HepG2 (cell line): ENCODE measurements around the gene SERINC4. TPM values are rescaled to one million over a fixed set of nuclear protein-coding genes. Genes with fewer than 3 reads are reported as not detected.
A peak's percentile ranks its signal among the peaks of the same experiment; 100 is the strongest.

Experiments
- ARNT2 ChIP-seq: sonication (generic); formaldehyde crosslinking; IDR thresholded peaks from 2 replicates; pipeline ENCODE4 v1.8.0; 2022; ENCODE audit warnings: mild to moderate bottlenecking, low read depth, missing genetic modification reagents, moderate library complexity
- EZH2 ChIP-seq: conservative IDR thresholded peaks from 2 replicates; pipeline ENCODE4 v1.6.1; 2012; ENCODE audit warnings: mild to moderate bottlenecking, low read depth, low read length, moderate library complexity
- MED8 ChIP-seq: sonication (generic); formaldehyde crosslinking; IDR thresholded peaks from 2 replicates; pipeline ENCODE4 v1.8.1; 2023; ENCODE audit warnings: mild to moderate bottlenecking, missing genetic modification reagents; ENCODE audit not compliant: insufficient replicate concordance
- MYNN ChIP-seq: sonication (generic); formaldehyde crosslinking; IDR thresholded peaks from 2 replicates; pipeline ENCODE4 v1.4.0; 2020; ENCODE audit warnings: mild to moderate bottlenecking, low read depth, missing genetic modification reagents
- SATB2 ChIP-seq: sonication (generic); formaldehyde crosslinking; IDR thresholded peaks from 2 replicates; pipeline ENCODE4 v1.5.0; 2020; ENCODE audit warnings: missing genetic modification reagents
- SOX6 ChIP-seq, 2 experiments: fragments of 450-650 bp in 1 of 2; sonication (generic) in 1 of 2; formaldehyde crosslinking in 1 of 2; IDR thresholded peaks; 2 replicates each; pipeline versions ENCODE4 v1.4.0 to v1.6.1; 2017 to 2020; ENCODE audit warnings: antibody characterized with exemption in 1 of 2, mild to moderate bottlenecking in 1 of 2, missing genetic modification reagents in 1 of 2
- ZNF569 ChIP-seq: sonication (generic); formaldehyde crosslinking; IDR thresholded peaks from 2 replicates; pipeline ENCODE4 v1.5.0; 2020; ENCODE audit warnings: mild to moderate bottlenecking, missing genetic modification reagents, moderate library complexity, borderline replicate concordance
- polyA plus RNA-seq, 8 experiments: library from polyadenylated mRNA; depleted of rRNA in 3 of 8; stranded (reverse) in 7 of 8; unstranded in 1 of 8; fragments of >200 nt; fragmentation: Illumina TruSeq in 4 of 8; extraction: Trizol in 4 of 8; gene quantifications; 2 replicates each; pipeline versions ENCODE4 v1.2.1 to v1.2.3, GENCODE V29; 2011 to 2016; ENCODE audit warnings: low read depth in 4 of 8, missing spikeins in 1 of 8, mixed read lengths in 1 of 8; ENCODE audit not compliant: insufficient read depth in 1 of 8
- total RNA-seq, 5 experiments: library from RNA; depleted of rRNA; stranded (reverse); fragments of >200 nt; fragmentation: Illumina TruSeq; extraction: Trizol; gene quantifications; 2 replicates each; pipeline ENCODE4 v1.2.3, GENCODE V29; 2016; ENCODE audit warnings: low read depth in 1 of 5
- TF ChIP-seq, protein P1 (sequence below): sonication (generic); formaldehyde crosslinking; IDR thresholded peaks from 2 replicates; pipeline ENCODE4 v1.4.0; 2020; ENCODE audit warnings: missing genetic modification reagents
- TF ChIP-seq, protein P2 (sequence below): sonication (generic); formaldehyde crosslinking; IDR thresholded peaks from 2 replicates; pipeline ENCODE4 v1.4.0; 2020; ENCODE audit warnings: missing genetic modification reagents, mild to moderate bottlenecking, borderline replicate concordance
- TF ChIP-seq, protein P3 (sequence below): sonication (generic); formaldehyde crosslinking; IDR thresholded peaks from 2 replicates; pipeline ENCODE4 v1.9.0; 2022; ENCODE audit warnings: low read depth, missing genetic modification reagents
- TF ChIP-seq, protein P4 (sequence below): sonication (generic); formaldehyde crosslinking; IDR thresholded peaks from 2 replicates; pipeline ENCODE4 v1.8.1; 2023; ENCODE audit warnings: mild to moderate bottlenecking, missing genetic modification reagents
- TF ChIP-seq, protein P5 (sequence below): sonication (generic); formaldehyde crosslinking; IDR thresholded peaks from 2 replicates; pipeline ENCODE4 v1.4.0; 2020; ENCODE audit warnings: missing genetic modification reagents

The SERINC4 gene
- total and polyA plus RNA-seq, 2 of the 13 experiments (the other 11 are each of a cell fraction or from before 2014, with no cell fraction given) = not detected

DNA sequence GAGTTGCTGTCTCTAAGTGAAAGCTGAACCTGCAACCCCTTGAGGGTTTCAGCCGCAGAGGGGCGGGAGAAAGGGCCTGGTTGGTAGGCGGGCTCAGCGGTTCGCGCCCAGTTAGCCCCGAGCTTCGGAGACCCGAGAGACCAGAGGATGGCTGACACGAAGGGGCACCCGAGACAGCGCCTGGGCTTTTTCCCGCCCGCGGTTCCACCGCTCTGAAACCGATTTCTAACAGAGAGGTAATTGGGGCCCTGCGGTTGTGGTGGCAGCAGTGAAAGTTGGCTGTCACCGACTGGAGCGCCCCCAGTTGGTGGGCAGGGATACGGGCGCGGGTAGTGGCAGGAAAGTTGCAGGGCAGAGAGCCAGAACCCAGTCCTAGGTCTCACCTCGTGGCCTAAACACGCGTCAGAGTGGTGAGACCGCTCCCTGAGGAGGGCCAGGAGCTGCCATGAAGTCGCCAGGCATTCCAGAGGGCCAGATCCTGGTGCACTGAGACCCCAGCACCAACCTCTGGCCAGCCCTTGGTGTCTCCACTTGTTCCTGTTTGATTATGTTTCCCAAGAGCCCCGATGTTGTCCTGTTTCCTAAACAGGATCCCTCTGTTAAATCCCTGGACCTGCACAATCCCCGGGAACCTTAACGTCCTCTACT, 22.6 kb downstream of the SERINC4 start (continued):
- TF ChIP-seq SATB2 (CRISPR knock-in tag) (no peak), MED8 (no peak), ZNF569 (no peak), EZH2 (no peak), SOX6 (IDR thresholded peaks at IDR 0.05) (no peak), SOX6 (CRISPR knock-in tag; IDR thresholded peaks at IDR 0.05) (no peak; the same call in 1 of the 2 replicates), MYNN (CRISPR knock-in tag) (no peak), ARNT2 (CRISPR knock-in tag) (peak; percentile 23; the same call in 1 of the 2 replicates)
- TF ChIP-seq, protein P1, sequence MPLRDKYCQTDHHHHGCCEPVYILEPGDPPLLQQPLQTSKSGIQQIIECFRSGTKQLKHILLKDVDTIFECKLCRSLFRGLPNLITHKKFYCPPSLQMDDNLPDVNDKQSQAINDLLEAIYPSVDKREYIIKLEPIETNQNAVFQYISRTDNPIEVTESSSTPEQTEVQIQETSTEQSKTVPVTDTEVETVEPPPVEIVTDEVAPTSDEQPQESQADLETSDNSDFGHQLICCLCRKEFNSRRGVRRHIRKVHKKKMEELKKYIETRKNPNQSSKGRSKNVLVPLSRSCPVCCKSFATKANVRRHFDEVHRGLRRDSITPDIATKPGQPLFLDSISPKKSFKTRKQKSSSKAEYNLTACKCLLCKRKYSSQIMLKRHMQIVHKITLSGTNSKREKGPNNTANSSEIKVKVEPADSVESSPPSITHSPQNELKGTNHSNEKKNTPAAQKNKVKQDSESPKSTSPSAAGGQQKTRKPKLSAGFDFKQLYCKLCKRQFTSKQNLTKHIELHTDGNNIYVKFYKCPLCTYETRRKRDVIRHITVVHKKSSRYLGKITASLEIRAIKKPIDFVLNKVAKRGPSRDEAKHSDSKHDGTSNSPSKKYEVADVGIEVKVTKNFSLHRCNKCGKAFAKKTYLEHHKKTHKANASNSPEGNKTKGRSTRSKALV (CRISPR knock-in tag) = no peak
- TF ChIP-seq, protein P2, sequence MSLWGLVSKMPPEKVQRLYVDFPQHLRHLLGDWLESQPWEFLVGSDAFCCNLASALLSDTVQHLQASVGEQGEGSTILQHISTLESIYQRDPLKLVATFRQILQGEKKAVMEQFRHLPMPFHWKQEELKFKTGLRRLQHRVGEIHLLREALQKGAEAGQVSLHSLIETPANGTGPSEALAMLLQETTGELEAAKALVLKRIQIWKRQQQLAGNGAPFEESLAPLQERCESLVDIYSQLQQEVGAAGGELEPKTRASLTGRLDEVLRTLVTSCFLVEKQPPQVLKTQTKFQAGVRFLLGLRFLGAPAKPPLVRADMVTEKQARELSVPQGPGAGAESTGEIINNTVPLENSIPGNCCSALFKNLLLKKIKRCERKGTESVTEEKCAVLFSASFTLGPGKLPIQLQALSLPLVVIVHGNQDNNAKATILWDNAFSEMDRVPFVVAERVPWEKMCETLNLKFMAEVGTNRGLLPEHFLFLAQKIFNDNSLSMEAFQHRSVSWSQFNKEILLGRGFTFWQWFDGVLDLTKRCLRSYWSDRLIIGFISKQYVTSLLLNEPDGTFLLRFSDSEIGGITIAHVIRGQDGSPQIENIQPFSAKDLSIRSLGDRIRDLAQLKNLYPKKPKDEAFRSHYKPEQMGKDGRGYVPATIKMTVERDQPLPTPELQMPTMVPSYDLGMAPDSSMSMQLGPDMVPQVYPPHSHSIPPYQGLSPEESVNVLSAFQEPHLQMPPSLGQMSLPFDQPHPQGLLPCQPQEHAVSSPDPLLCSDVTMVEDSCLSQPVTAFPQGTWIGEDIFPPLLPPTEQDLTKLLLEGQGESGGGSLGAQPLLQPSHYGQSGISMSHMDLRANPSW (CRISPR knock-in tag) = no peak
- TF ChIP-seq, protein P3, sequence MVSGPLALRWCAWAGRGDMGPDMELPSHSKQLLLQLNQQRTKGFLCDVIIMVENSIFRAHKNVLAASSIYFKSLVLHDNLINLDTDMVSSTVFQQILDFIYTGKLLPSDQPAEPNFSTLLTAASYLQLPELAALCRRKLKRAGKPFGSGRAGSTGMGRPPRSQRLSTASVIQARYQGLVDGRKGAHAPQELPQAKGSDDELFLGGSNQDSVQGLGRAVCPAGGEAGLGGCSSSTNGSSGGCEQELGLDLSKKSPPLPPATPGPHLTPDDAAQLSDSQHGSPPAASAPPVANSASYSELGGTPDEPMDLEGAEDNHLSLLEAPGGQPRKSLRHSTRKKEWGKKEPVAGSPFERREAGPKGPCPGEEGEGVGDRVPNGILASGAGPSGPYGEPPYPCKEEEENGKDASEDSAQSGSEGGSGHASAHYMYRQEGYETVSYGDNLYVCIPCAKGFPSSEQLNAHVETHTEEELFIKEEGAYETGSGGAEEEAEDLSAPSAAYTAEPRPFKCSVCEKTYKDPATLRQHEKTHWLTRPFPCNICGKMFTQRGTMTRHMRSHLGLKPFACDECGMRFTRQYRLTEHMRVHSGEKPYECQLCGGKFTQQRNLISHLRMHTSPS = peak; percentile 48
- TF ChIP-seq, protein P4, sequence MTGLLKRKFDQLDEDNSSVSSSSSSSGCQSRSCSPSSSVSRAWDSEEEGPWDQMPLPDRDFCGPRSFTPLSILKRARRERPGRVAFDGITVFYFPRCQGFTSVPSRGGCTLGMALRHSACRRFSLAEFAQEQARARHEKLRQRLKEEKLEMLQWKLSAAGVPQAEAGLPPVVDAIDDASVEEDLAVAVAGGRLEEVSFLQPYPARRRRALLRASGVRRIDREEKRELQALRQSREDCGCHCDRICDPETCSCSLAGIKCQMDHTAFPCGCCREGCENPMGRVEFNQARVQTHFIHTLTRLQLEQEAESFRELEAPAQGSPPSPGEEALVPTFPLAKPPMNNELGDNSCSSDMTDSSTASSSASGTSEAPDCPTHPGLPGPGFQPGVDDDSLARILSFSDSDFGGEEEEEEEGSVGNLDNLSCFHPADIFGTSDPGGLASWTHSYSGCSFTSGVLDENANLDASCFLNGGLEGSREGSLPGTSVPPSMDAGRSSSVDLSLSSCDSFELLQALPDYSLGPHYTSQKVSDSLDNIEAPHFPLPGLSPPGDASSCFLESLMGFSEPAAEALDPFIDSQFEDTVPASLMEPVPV (CRISPR knock-in tag) = no peak
- TF ChIP-seq, protein P5, sequence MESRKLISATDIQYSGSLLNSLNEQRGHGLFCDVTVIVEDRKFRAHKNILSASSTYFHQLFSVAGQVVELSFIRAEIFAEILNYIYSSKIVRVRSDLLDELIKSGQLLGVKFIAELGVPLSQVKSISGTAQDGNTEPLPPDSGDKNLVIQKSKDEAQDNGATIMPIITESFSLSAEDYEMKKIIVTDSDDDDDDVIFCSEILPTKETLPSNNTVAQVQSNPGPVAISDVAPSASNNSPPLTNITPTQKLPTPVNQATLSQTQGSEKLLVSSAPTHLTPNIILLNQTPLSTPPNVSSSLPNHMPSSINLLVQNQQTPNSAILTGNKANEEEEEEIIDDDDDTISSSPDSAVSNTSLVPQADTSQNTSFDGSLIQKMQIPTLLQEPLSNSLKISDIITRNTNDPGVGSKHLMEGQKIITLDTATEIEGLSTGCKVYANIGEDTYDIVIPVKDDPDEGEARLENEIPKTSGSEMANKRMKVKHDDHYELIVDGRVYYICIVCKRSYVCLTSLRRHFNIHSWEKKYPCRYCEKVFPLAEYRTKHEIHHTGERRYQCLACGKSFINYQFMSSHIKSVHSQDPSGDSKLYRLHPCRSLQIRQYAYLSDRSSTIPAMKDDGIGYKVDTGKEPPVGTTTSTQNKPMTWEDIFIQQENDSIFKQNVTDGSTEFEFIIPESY = peak; percentile 32; the same call in 1 of the 2 replicates
